NT2/D1 (cell line): ENCODE measurements around the gene SMIM9.

Experiments used
- DNase-seq: peaks from one replicate; pipeline ENCODE4 v3.0.0-alpha.2; 2011; ENCODE audit warnings: low read depth, low spot score
- H3K27me3 ChIP-seq: 2 replicates; pipeline ENCODE4 v1.6.0; 2011; ENCODE audit warnings: mild to moderate bottlenecking; ENCODE audit not compliant: insufficient read length, insufficient read depth
- H3K36me3 ChIP-seq: 2 replicates; pipeline ENCODE4 v1.6.1; 2011; ENCODE audit warnings: mild to moderate bottlenecking, low read length, mixed read lengths; ENCODE audit not compliant: insufficient read depth, insufficient read length
- H3K4me1 ChIP-seq: 2 replicates; pipeline ENCODE4 v1.5.1; 2011; ENCODE audit not compliant: insufficient read depth, insufficient read length
- H3K4me3 ChIP-seq: 2 replicates; pipeline ENCODE4 v1.5.1; 2011; ENCODE audit warnings: low read depth; ENCODE audit not compliant: insufficient read length
- H3K9ac ChIP-seq: 2 replicates; pipeline ENCODE4 v1.6.0; 2011; ENCODE audit warnings: low read depth; ENCODE audit not compliant: insufficient read length
- H3K9me3 ChIP-seq: 2 replicates; pipeline ENCODE4 v1.5.1; 2011; ENCODE audit warnings: mild to moderate bottlenecking, low read length; ENCODE audit not compliant: insufficient read depth
- SUZ12 ChIP-seq: IDR thresholded peaks from 2 replicates; pipeline ENCODE4 v1.6.1; 2011; ENCODE audit not compliant: insufficient read length, insufficient read depth; ENCODE audit errors: extremely low read depth
- YY1 ChIP-seq: IDR thresholded peaks from 2 replicates; pipeline ENCODE4 v1.6.1; 2011; ENCODE audit not compliant: insufficient read length, insufficient read depth
- ZNF274 ChIP-seq: IDR thresholded peaks from 2 replicates; pipeline ENCODE4 v1.6.1; 2011; ENCODE audit warnings: mild to moderate bottlenecking, low read depth, low read length

SMIM9 gene

GRCh38 chrX:154774622-154775021 is 59.8 kb downstream of the SMIM9 start:
- DNase-seq = no peak
- H3K4me1 ChIP-seq = peaks cover 2% of the 10 kb centered on the region
- no peaks in the 10 kb centered on the region for H3K27me3 ChIP-seq
- H3K4me3 ChIP-seq = no peak overlapping the region
- TF ChIP-seq ZNF274 (no peak), SUZ12 (no peak), YY1 (no peak)
- no peaks in the 10 kb centered on the region for H3K9me3 ChIP-seq
- H3K9ac ChIP-seq = no peak overlapping the region
- H3K36me3 ChIP-seq = peaks cover 48% of the 10 kb centered on the region
